HG02759 (cell line): ENCODE measurements around the gene RACGAP1.
"Not testable (repeated sequence)": the region's sequence is repeated elsewhere in the genome, so short reads cannot be mapped to it uniquely, and the experiment has no call there.

ENCODE experiments used
- ATAC-seq: cut with Tn5 transposase; IDR thresholded peaks from one replicate; pipeline ENCODE4 v1.9.1; 2021; ENCODE audit warnings: mild to moderate bottlenecking, moderate library complexity; ENCODE audit not compliant: unreplicated experiment

RACGAP1 gene

DNA sequence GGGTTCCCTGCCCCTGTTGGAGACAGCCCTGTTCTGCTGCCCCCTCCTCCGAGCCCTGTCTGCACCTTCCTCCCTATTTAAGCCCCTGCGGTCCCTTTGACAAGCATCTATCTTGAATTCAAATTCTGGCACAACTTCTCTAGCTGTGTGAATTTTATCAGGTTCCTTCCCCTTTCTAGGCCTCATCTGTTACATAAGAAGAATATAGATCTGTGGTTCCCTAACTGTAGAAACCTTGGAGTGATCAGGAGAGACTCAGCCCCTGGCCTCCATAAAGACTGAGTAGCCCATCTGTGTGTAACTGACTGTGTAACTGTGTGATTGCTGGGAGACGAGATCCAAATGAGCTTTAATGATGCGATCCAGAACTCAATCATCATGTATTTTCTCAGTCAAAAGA lies 13.0 kb upstream of the RACGAP1 start:
- no peak for ATAC-seq

- no peak for ATAC-seq
These were observed 7.7 kb upstream of the RACGAP1 start for GRCh38 chr12:50032854-50033581.

DNA sequence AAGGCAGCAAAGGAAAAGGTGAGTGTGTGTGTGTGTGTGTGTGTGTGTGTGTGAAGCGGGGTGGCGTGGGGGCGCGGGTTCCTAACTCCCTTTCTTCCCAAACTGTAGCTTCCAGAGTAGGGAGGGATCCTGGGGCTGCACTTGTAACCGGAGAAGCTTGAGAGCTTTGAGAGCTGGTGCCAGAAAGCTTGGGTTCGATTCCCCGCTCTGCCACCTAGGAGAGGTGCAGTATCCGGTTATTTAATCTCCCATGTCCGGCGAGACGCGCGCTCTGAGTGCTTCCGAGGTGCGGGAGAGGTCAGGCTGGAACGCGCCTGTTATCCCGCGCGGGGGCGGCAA lies 7.2 kb upstream of the RACGAP1 start:
- no peak for ATAC-seq

DNA sequence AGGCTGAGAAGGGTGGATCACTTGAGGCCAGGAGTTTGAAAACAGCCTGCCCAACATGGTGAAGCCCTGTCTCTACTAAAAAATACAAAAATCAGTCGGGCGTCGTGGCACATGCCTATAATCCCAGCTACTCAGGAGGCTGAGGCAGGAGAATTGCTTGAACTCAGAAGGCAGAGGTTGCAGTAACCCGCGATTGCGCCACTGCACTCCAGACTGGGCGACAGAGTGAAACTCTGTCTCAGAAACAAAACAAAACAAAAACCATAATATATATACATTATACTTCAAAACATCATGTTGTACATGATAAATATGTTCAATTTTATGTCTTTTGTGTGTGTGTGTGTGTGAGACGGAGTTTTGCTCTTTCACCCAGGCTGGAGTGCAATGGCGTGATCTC lies 5.2 kb upstream of the RACGAP1 start:
- ATAC-seq: not testable (repeated sequence)

- no peak for ATAC-seq
These were observed 1.4 kb upstream of the RACGAP1 start for GRCh38 chr12:50026691-50027090.

DNA sequence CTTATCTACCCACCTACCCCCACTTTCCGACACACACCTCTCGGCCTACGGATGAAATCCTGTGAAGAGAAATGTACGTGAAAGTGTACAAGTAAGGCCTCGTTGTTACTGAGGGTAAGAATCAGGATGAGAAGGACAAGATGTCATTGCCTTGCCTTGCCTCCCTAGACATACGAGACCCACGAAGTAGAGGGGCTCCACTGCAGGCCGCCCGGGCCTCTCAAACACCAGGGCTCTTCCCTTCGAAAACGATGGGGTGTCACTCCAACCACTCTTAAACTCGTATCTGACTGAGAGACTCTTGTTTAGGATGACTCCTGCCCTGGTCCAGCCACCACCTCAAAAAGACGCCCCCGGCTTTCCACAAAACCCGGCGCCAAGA lies 498 bp downstream of the RACGAP1 start:
- ATAC-seq: peak; percentile 4

DNA sequence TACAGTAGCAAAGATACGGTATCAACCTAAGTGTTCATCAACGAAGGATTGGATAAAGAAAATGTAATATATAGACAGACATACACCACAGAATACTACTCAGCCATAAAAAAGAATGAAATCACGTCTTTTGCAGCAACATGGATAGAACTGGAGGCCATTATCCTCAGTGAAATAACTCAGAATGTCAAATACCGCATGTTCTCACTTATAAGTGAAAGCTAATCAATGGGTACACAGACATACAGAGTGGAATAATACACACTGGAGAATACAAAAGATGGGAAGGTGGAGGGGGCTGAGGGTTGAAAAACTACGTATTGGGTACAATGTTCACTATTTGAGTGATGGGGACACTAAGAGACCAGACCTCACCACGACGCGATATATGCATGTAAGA lies 1.1 kb downstream of the RACGAP1 start:
- ATAC-seq: no peak

- no peak for ATAC-seq
These were observed 2.4 kb downstream of the RACGAP1 start for GRCh38 chr12:50022903-50023302.

GRCh38 chr12:50021031-50021430 lies 4.3 kb downstream of the RACGAP1 start:
- no peak for ATAC-seq

DNA sequence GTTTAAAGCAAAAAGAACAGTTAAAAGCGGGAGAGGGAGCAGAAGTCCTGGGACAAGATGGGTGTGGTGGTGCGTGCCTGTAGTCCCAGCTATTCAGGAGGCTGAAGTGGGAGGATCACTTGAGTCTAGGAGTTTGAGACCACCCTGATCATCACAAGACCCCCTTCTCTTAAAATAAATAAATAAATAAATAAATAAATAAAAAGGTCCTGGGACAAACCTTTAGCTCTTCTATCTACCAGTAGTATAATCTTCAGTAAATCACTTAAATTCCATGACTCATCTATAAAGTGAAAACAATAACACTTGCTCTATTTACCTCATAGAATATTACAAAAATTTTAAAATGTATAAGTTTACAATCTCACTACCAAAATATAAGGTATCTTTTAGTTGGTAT lies 5.8 kb downstream of the RACGAP1 start:
- ATAC-seq: no peak

DNA sequence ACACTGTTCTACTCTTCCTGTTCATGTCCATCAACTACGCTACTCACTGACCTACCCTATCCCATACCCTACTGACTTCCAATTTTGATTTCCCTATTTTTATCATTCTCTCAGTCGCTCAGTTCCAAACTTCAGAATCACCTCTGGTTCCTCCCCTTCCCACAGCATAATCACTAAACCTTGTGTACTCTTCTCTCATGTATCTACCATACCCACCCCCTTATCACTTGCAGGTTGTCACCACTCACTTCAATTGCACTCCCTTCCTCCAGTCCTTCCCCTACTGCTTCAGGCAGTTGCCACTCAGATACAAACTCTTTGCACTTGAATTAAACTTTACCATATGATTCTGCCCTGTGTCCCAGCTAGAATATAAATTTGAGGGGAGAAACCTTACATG lies 6.3 kb downstream of the RACGAP1 start:
- no peak for ATAC-seq

- no peak for ATAC-seq
These were observed 7.1 kb downstream of the RACGAP1 start for GRCh38 chr12:50018154-50018553.

GRCh38 chr12:50017641-50018040 lies 7.7 kb downstream of the RACGAP1 start:
- ATAC-seq: no peak

GRCh38 chr12:50016501-50017475 lies 8.5 kb downstream of the RACGAP1 start:
- no peak for ATAC-seq

GRCh38 chr12:50014342-50014741 lies 11.0 kb downstream of the RACGAP1 start:
- no peak for ATAC-seq

DNA sequence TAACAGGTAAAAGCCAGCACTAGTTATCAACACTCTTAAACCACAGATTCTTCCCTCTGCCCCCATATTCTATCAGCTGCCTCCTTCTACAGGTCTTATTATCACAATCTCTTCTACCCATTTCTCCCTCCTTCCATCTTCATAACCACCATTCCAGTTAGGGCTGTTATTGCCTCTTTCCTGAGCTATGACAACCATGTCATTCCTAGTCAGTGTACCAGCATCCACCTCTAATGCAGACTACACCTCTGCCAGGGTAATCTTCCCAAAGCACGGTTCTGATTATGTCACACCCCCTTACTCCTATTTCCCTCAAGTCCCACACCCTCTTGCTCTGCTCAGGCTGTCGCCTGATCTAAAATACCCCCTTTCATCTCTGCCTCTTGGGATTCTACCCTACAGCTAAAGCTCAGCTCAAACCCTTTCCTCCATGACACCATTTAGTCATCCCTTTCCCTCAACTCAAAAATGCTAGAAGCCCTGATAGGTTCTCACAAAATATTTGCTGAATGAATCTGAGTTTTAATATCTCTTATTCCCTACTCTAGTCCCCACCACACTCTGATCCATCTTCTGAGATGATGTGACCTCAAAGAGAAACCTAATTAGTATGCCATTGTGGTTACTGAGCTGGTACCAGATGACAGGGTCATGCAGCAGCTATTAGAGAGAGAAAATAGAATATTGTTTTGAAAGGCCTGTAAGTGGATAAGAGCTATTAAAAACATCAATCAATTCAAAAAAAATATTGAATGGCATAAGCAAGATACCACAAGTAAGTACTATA lies 11.7 kb downstream of the RACGAP1 start:
- ATAC-seq: no peak

- no peak for ATAC-seq
These were observed 18.4 kb downstream of the RACGAP1 start for GRCh38 chr12:50006754-50007442.

DNA sequence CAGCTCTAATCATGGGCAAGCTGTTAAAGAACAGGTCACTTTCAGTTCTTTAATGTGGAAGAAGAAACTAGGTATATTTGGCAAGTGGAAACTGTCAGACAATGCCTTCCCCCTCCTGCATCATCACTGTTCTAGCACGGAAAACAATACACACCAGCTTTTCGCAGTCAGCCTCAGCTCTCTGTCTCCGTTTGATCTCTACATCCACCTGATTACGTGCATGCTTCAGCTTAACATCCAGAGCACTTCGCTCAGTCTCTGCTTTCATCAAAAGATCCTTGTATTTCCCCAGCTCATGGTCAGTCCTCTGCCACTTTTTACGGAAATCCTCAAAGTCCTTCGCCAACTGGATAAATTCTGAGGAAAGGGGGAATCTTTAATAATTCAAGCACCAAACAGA lies 19.0 kb downstream of the RACGAP1 start:
- ATAC-seq: no peak

GRCh38 chr12:50005175-50005574 lies 20.1 kb downstream of the RACGAP1 start:
- ATAC-seq: no peak

- no peak for ATAC-seq
These were observed 20.6 kb downstream of the RACGAP1 start for GRCh38 chr12:50004696-50005095.

- ATAC-seq: no peak
These were observed 21.7 kb downstream of the RACGAP1 start for GRCh38 chr12:50003595-50003994.
